ENCODE measurements around the gene PPP1R14C. TPM values are rescaled to one million over a fixed set of nuclear protein-coding genes. Genes with fewer than 3 reads are reported as not detected.

The PPP1R14C gene
- polyA plus RNA-seq, 3 donors: 0.11 TPM; not detected in 2

- Mint-ChIP-seq H3K27ac (no peak overlapping the region), H3K4me1 (peaks cover 5% of the 10 kb centered on the region), H3K27me3 (ENCODE audit: low read depth in 3 of 3) (peaks cover 13 to 38% (median 17%) of the 10 kb centered on the region in 3 donors), H3K36me3 (no peaks in the 10 kb centered on the region), H3K9me3 (peaks cover 0 to 3% (median 0%) of the 10 kb centered on the region in 7 donors), H3K4me3 (no peak overlapping the region)
- Histone ChIP-seq H3K4me1 (ENCODE audit: control insufficient read depth in 1 of 2, insufficient read depth in 2 of 2, low read length in 2 of 2) (no peaks in the 10 kb centered on the region), H3K9me3 (replicated peaks in 1 of 2; ENCODE audit: control insufficient read depth in 1 of 2, insufficient read depth in 1 of 2, low read length in 2 of 2) (no peaks in the 10 kb centered on the region), H2AFZ (ENCODE audit: insufficient read depth, low read depth, low read length, poor library complexity, severe bottlenecking) (no peak overlapping the region), H3K27ac (ENCODE audit: low read depth in 1 of 2, low read length in 2 of 2) (no peak overlapping the region), H4K20me1 (ENCODE audit: insufficient read depth, low read length) (no peaks in the 10 kb centered on the region), H3K79me2 (ENCODE audit: insufficient read depth, low read length) (no peaks in the 10 kb centered on the region), H3K9ac (ENCODE audit: insufficient read depth, low read length, poor library complexity, severe bottlenecking) (no peak overlapping the region), H3K4me3 (replicated peaks in 1 of 3; ENCODE audit: low read depth in 2 of 3, low read length in 3 of 3) (no peak overlapping the region), H3K27me3 (ENCODE audit: control insufficient read depth in 2 of 2, insufficient read depth in 2 of 2, low read length in 2 of 2) (peaks cover 3 to 10% of the 10 kb centered on the region in 2 donors), H3K36me3 (replicated peaks in 1 of 2; ENCODE audit: control insufficient read depth in 1 of 2, insufficient read depth in 2 of 2, low read length in 2 of 2) (no peaks in the 10 kb centered on the region), H3K4me2 (replicated peaks; ENCODE audit: extremely low read depth, low read length, poor library complexity, severe bottlenecking) (no peak overlapping the region)
- WGBS (ENCODE audit: insufficient coverage): no CpG with 5 or more reads among the region's 5 CpGs
- TF ChIP-seq CTCF (IDR thresholded peaks at IDR 0.05): no peak
- intact Hi-C loops (cut with micrococcal nuclease): no loop called here
- DNase-seq: no peak
Measured at GRCh38 chr6:150258381-150258780, 115.5 kb downstream of the PPP1R14C start.

- Histone ChIP-seq H3K9me3 (replicated peaks in 1 of 2; ENCODE audit: control insufficient read depth in 1 of 2, insufficient read depth in 1 of 2, low read length in 2 of 2) (no peaks in the 10 kb centered on the region), H3K27ac (ENCODE audit: low read depth in 1 of 2, low read length in 2 of 2) (no peak overlapping the region), H3K27me3 (ENCODE audit: control insufficient read depth in 2 of 2, insufficient read depth in 2 of 2, low read length in 2 of 2) (peaks cover 7 to 26% of the 10 kb centered on the region in 2 donors), H3K4me2 (replicated peaks; ENCODE audit: extremely low read depth, low read length, poor library complexity, severe bottlenecking) (no peak overlapping the region), H3K36me3 (replicated peaks in 1 of 2; ENCODE audit: control insufficient read depth in 1 of 2, insufficient read depth in 2 of 2, low read length in 2 of 2) (no peaks in the 10 kb centered on the region), H2AFZ (ENCODE audit: insufficient read depth, low read depth, low read length, poor library complexity, severe bottlenecking) (no peak overlapping the region), H3K9ac (ENCODE audit: insufficient read depth, low read length, poor library complexity, severe bottlenecking) (no peak overlapping the region), H4K20me1 (ENCODE audit: insufficient read depth, low read length) (no peaks in the 10 kb centered on the region), H3K4me1 (ENCODE audit: control insufficient read depth in 1 of 2, insufficient read depth in 2 of 2, low read length in 2 of 2) (no peaks in the 10 kb centered on the region), H3K79me2 (ENCODE audit: insufficient read depth, low read length) (no peaks in the 10 kb centered on the region), H3K4me3 (replicated peaks in 1 of 3; ENCODE audit: low read depth in 2 of 3, low read length in 3 of 3) (no peak overlapping the region)
- Mint-ChIP-seq H3K36me3 (no peaks in the 10 kb centered on the region), H3K4me1 (peaks cover 5% of the 10 kb centered on the region), H3K27ac (no peak overlapping the region), H3K9me3 (peaks cover 0 to 3% (median 0%) of the 10 kb centered on the region in 7 donors), H3K27me3 (ENCODE audit: low read depth in 3 of 3) (peaks cover 19 to 42% (median 25%) of the 10 kb centered on the region in 3 donors), H3K4me3 (no peak overlapping the region)
- intact Hi-C loops (cut with micrococcal nuclease): no loop called here
- no peak for TF ChIP-seq CTCF (IDR thresholded peaks at IDR 0.05)
- DNase-seq: no peak
- no CpG with 5 or more reads among the region's 2 CpGs for WGBS (ENCODE audit: insufficient coverage)
Measured at GRCh38 chr6:150260931-150261330, 118.1 kb downstream of the PPP1R14C start.
